Suprapubic skin (tissue), 4 donors: ENCODE measurements around the gene RGL4. TPM values are rescaled to one million over a fixed set of nuclear protein-coding genes. Genes with fewer than 3 reads are reported as not detected.

Experiments used
- DNase-seq, 2 donors: peaks; one replicate each; pipeline ENCODE4 v3.0.0-alpha.2; 2019; ENCODE audit warnings: low spot score in 2 of 2
- H3K27ac ChIP-seq: fragments of 200-600 bp; sonication (generic); one replicate; pipeline ENCODE4 v1.5.1; 2019
- H3K27me3 ChIP-seq: fragments of 200-600 bp; sonication (generic); one replicate; pipeline ENCODE4 v1.5.1; 2019
- H3K36me3 ChIP-seq: fragments of 200-600 bp; sonication (generic); one replicate; pipeline ENCODE4 v1.5.1; 2019
- H3K4me1 ChIP-seq: fragments of 200-600 bp; sonication (generic); one replicate; pipeline ENCODE4 v1.5.1; 2019
- H3K4me3 ChIP-seq: fragments of 200-600 bp; sonication (generic); one replicate; pipeline ENCODE4 v1.5.1; 2019; ENCODE audit warnings: mild to moderate bottlenecking
- H3K9me3 ChIP-seq: fragments of 200-600 bp; sonication (generic); one replicate; pipeline ENCODE4 v1.5.1; 2019
- EP300 ChIP-seq: sonication (generic); formaldehyde crosslinking; IDR thresholded peaks from one replicate; pipeline ENCODE4 v1.6.1; 2017; ENCODE audit warnings: antibody characterized with exemption
- POLR2A ChIP-seq, 2 donors: fragments of 450-650 bp; IDR thresholded peaks; one replicate each; pipeline ENCODE4 v1.6.1; 2017; ENCODE audit warnings: antibody characterized with exemption in 2 of 2, mild to moderate bottlenecking in 2 of 2, moderate library complexity in 2 of 2
- POLR2AphosphoS5 ChIP-seq, 3 donors: sonication (generic); formaldehyde crosslinking; IDR thresholded peaks; one replicate each; pipeline ENCODE4 v1.6.1; 2017; ENCODE audit warnings: antibody characterized with exemption in 3 of 3
- WGBS: methylation state at CpG from one replicate; pipeline ENCODE4 v1.1.5; 2018; 5-methylcytosine and 5-hydroxymethylcytosine counted together
- total RNA-seq, 4 donors: library from RNA; depleted of rRNA; stranded (reverse); fragments of >200 nt; gene quantifications; one replicate each; pipeline ENCODE4 v1.1.0, GENCODE V29; 2016
- TF ChIP-seq, protein P1 (sequence below), 2 donors: fragments of 200-600 bp in 1 of 2; fragments of 450-650 bp in 1 of 2; sonication (generic) in 1 of 2; IDR thresholded peaks; one replicate each; pipeline ENCODE4 v1.5.1; 2016 to 2019; ENCODE audit warnings: antibody characterized with exemption in 2 of 2, mild to moderate bottlenecking in 1 of 2, moderate library complexity in 1 of 2

The RGL4 gene
- total RNA-seq, 4 donors from 2014 or later = not detected

DNA sequence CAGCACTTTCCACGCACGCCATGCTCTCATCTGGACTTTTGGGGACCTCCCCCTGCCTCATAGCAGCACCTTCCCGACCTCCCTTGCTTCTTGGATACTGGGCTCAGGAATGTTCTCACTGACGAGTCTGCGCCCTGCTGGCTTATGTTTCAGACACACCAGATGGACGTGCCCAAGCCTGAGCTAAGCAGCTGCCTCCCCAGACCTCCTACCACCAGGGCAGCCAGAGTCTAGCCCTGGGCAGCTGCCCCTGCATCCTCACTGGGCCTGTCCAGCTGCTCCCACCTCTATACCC lies 13.2 kb upstream of the RGL4 start:
- H3K27ac ChIP-seq = no peak overlapping the region
- DNase-seq = peak in 1 of 2 donors; percentile 67
- H3K9me3 ChIP-seq = no peaks in the 10 kb centered on the region
- peaks cover 23% of the 10 kb centered on the region for H3K36me3 ChIP-seq
- 86% methylated on average over 6 of the region's 6 CpGs for WGBS
- no peaks in the 10 kb centered on the region for H3K27me3 ChIP-seq
- no peaks in the 10 kb centered on the region for H3K4me1 ChIP-seq
- H3K4me3 ChIP-seq = no peak overlapping the region
- TF ChIP-seq EP300 = no peak
- TF ChIP-seq, protein P1, sequence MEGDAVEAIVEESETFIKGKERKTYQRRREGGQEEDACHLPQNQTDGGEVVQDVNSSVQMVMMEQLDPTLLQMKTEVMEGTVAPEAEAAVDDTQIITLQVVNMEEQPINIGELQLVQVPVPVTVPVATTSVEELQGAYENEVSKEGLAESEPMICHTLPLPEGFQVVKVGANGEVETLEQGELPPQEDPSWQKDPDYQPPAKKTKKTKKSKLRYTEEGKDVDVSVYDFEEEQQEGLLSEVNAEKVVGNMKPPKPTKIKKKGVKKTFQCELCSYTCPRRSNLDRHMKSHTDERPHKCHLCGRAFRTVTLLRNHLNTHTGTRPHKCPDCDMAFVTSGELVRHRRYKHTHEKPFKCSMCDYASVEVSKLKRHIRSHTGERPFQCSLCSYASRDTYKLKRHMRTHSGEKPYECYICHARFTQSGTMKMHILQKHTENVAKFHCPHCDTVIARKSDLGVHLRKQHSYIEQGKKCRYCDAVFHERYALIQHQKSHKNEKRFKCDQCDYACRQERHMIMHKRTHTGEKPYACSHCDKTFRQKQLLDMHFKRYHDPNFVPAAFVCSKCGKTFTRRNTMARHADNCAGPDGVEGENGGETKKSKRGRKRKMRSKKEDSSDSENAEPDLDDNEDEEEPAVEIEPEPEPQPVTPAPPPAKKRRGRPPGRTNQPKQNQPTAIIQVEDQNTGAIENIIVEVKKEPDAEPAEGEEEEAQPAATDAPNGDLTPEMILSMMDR (IDR thresholded peaks at IDR 0.05) = no peak
- TF ChIP-seq POLR2AphosphoS5 (IDR thresholded peaks at IDR 0.05) = no peak
- no peak for TF ChIP-seq POLR2A (IDR thresholded peaks at IDR 0.05)

DNA sequence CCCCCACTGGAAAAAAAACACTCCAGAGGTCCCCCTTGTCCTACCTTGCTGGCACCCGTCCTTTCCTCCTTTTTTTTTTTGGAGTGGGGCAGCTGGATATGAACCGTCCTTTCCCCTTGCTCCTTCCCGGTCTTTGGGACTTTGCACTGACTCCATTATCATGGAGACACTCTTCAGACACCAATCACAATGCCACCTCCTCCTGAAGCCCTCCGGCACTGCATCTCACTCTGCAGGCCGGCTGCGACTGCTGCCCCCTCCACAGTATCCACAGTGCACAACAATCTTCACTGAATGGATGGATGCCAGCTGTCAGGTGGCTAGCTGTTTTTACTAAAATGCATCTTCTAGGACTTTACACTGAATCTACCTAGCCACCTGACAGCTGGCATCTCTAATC lies 12.7 kb upstream of the RGL4 start:
- WGBS = 91% methylated on average over 6 of the region's 6 CpGs
- DNase-seq = peak in 1 of 2 donors; percentile 6
- Histone ChIP-seq H3K27ac (no peak overlapping the region), H3K36me3 (peaks cover 28% of the 10 kb centered on the region), H3K27me3 (no peaks in the 10 kb centered on the region), H3K9me3 (no peaks in the 10 kb centered on the region), H3K4me3 (no peak overlapping the region), H3K4me1 (no peaks in the 10 kb centered on the region)
- TF ChIP-seq POLR2AphosphoS5 (IDR thresholded peaks at IDR 0.05) (no peak), EP300 (no peak), POLR2A (IDR thresholded peaks at IDR 0.05) (no peak)
- TF ChIP-seq, protein P1 (IDR thresholded peaks at IDR 0.05) = no peak

DNA sequence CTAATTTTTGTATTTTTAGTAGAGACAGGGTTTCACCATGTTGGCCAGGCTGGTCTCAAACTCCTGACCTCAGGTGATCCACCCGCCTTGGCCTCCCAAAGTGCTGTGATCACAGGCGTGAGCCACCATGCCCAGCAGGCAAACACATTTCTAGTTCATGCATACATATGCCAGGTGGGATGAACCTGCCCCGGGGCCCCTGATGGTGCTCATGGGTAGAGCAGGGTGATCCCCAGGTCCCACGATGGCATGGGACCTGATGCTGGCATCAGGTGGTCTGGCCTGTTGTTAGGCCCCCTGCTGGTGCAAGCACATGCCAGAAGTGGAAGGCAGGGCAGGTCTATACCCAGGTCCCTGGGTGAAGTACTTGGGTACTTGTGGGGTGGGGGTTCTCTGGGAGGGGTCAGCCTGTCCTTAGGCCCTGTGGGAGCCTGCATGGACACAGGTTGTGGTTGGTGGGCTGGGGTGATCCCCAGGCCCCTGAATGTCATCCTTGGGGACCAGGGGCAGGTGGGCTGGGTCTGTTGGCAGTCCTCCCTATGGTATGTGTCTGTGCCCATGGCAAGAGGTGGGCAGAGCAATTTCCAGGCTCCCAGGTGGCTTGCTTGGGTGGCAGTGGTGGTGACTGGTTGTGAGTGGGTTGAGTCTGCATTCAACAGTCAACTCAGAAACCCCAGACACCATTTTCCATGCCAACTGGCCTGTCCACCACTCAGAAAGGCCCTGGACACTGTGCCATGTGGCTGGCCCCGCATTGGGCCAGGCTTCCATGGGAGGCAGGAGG lies 9.6 kb upstream of the RGL4 start:
- DNase-seq = no peak
- H3K4me3 ChIP-seq = no peak overlapping the region
- H3K4me1 ChIP-seq = peaks cover 8% of the 10 kb centered on the region
- TF ChIP-seq POLR2A (IDR thresholded peaks at IDR 0.05) (no peak), POLR2AphosphoS5 (IDR thresholded peaks at IDR 0.05) (no peak), EP300 (no peak)
- TF ChIP-seq, protein P1 (IDR thresholded peaks at IDR 0.05) = no peak
- WGBS = 78% methylated on average over 1 of the region's 5 CpGs
- H3K9me3 ChIP-seq = no peaks in the 10 kb centered on the region
- peaks cover 37% of the 10 kb centered on the region for H3K36me3 ChIP-seq
- H3K27me3 ChIP-seq = no peaks in the 10 kb centered on the region
- no peak overlapping the region for H3K27ac ChIP-seq

DNA sequence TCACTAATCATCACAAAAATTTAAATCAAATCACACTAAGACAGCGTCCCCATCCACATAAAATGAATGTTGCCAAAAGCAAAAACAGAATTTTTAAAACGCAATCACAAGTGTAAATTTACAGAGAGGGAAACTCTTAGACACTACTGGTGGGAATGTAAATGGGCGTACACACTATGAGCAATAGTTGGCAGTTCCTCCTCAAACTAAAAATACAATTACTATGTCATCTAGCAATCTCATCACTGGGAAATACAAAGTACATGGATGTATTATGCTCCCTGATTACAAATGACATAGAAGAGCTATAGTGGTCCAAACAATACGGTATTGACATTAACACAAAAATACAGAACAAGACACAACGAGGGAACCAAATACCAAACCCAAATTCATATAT lies 8.7 kb upstream of the RGL4 start:
- H3K4me1 ChIP-seq = peaks cover 8% of the 10 kb centered on the region
- H3K4me3 ChIP-seq = no peak overlapping the region
- H3K27ac ChIP-seq = no peak overlapping the region
- 50% methylated on average over 5 of the region's 5 CpGs for WGBS
- no peak for DNase-seq
- no peaks in the 10 kb centered on the region for H3K9me3 ChIP-seq
- no peak for TF ChIP-seq POLR2A (IDR thresholded peaks at IDR 0.05)
- TF ChIP-seq, protein P1 (IDR thresholded peaks at IDR 0.05) = no peak
- no peak for TF ChIP-seq EP300
- TF ChIP-seq POLR2AphosphoS5 (IDR thresholded peaks at IDR 0.05) = no peak
- H3K27me3 ChIP-seq = no peaks in the 10 kb centered on the region
- H3K36me3 ChIP-seq = peaks cover 37% of the 10 kb centered on the region

DNA sequence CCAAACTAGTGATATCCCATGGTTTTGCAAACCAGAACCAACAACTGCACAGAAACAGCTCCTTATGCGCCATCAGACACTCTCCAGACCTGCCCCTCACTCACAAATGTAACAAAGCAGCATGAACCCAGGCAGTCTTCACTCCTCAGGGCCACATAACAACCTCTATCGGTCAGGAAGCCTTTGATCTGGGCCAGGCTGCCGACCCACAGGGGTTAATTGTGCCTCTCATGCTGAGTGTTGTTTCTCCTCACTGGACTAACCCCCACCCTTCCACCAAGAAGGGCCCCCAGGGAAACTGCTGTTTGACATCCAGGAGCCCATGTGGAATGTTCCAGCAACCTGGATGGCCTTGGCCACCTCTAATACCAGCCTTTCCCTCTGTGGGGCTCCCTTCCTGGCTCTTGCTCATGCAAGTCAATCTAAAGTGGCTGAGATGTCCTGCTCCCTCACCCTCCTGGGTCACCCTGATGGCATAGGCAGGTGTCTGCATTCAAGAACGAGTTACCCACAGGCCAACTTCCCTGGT lies 7.9 kb upstream of the RGL4 start:
- Histone ChIP-seq H3K4me3 (no peak overlapping the region), H3K27me3 (no peaks in the 10 kb centered on the region), H3K27ac (no peak overlapping the region), H3K4me1 (peaks cover 8% of the 10 kb centered on the region), H3K36me3 (peaks cover 37% of the 10 kb centered on the region), H3K9me3 (no peaks in the 10 kb centered on the region)
- no peak for TF ChIP-seq POLR2A (IDR thresholded peaks at IDR 0.05)
- no peak for DNase-seq
- WGBS = 74% methylated on average over 4 of the region's 4 CpGs
